Spinal cord (tissue), 10 donors: ENCODE measurements around the gene ASTN2. TPM values are rescaled to one million over a fixed set of nuclear protein-coding genes. Genes with fewer than 3 reads are reported as not detected.

Experiments used
- DNase-seq, 6 donors: peaks; one replicate each; pipeline versions ENCODE4 v3.0.0 to v3.0.0-alpha.2; 2013 to 2015; ENCODE audit warnings: low spot score in 6 of 6, low read depth in 4 of 6
- H3K27ac ChIP-seq: one replicate; pipeline ENCODE4 v1.5.1; 2013; ENCODE audit warnings: low read depth, low read length, control low read depth
- H3K27me3 ChIP-seq: one replicate; pipeline ENCODE4 v1.6.1; 2013; ENCODE audit warnings: low read length; ENCODE audit not compliant: control insufficient read depth, insufficient read depth
- H3K36me3 ChIP-seq: one replicate; pipeline ENCODE4 v1.6.1; 2013; ENCODE audit warnings: low read length; ENCODE audit not compliant: control insufficient read depth, insufficient read depth
- H3K4me1 ChIP-seq: one replicate; pipeline ENCODE4 v1.6.1; 2013; ENCODE audit warnings: low read length; ENCODE audit not compliant: control insufficient read depth, insufficient read depth
- H3K4me3 ChIP-seq: one replicate; pipeline ENCODE4 v1.5.1; 2013; ENCODE audit warnings: low read depth, low read length, control low read depth
- H3K9me3 ChIP-seq: one replicate; pipeline ENCODE4 v1.6.1; 2013; ENCODE audit warnings: low read length; ENCODE audit not compliant: control insufficient read depth, insufficient read depth
- WGBS: methylation state at CpG from one replicate; pipeline ENCODE4 v1.1.5; 2013; ENCODE audit warnings: missing lambda C conversion rate; ENCODE audit not compliant: insufficient coverage; 5-methylcytosine and 5-hydroxymethylcytosine counted together
- polyA plus RNA-seq, 2 donors: library from polyadenylated mRNA; unstranded; fragments of 120-200 nt; gene quantifications; one replicate each; pipeline ENCODE4 v1.2.1, GENCODE V29; 2013; ENCODE audit not compliant: insufficient read length in 2 of 2
- total RNA-seq, 2 donors: library from RNA; depleted of rRNA in 1 of 2; stranded (reverse); fragments of 120-200 nt in 1 of 2; fragments of >200 nt in 1 of 2; gene quantifications; one replicate each; pipeline versions ENCODE4 v1.2.3 to v1.2.4, GENCODE V29; 2013 to 2014
- donor health status: healthy.

ASTN2 gene
- total and polyA plus RNA-seq, 4 donors, result 35.8 to 48.8 (median 41.4) TPM

GRCh38 chr9:117377046-117377445 is 37.8 kb downstream of the ASTN2 start:
- H3K4me1 ChIP-seq, result peaks cover 4% of the 10 kb centered on the region
- DNase-seq, result no peak
- no peaks in the 10 kb centered on the region for H3K27me3 ChIP-seq
- H3K27ac ChIP-seq, result no peak overlapping the region
- H3K4me3 ChIP-seq, result no peak overlapping the region
- no peaks in the 10 kb centered on the region for H3K9me3 ChIP-seq
- no peaks in the 10 kb centered on the region for H3K36me3 ChIP-seq
- 43% methylated on average over 4 of the region's 5 CpGs for WGBS

- H3K27me3 ChIP-seq, result no peaks in the 10 kb centered on the region
- H3K27ac ChIP-seq, result no peak overlapping the region
- H3K4me3 ChIP-seq, result no peak overlapping the region
- DNase-seq, result no peak
- H3K9me3 ChIP-seq, result no peaks in the 10 kb centered on the region
- no peaks in the 10 kb centered on the region for H3K36me3 ChIP-seq
- WGBS, result 100% methylated on average over 1 of the region's 1 CpG
- H3K4me1 ChIP-seq, result peaks cover 4% of the 10 kb centered on the region
These were observed 38.9 kb downstream of the ASTN2 start for GRCh38 chr9:117375956-117376355.

GRCh38 chr9:117374076-117374725 is 40.7 kb downstream of the ASTN2 start:
- WGBS, result no CpG with 5 or more reads among the region's 4 CpGs
- H3K27ac ChIP-seq, result no peak overlapping the region

GRCh38 chr9:117368684-117369230 is 46.1 kb downstream of the ASTN2 start:
- no peaks in the 10 kb centered on the region for H3K9me3 ChIP-seq
- H3K36me3 ChIP-seq, result no peaks in the 10 kb centered on the region
- DNase-seq, result no peak
- no peaks in the 10 kb centered on the region for H3K27me3 ChIP-seq
- H3K4me3 ChIP-seq, result no peak overlapping the region
- WGBS, result no CpG with 5 or more reads among the region's 2 CpGs
- no peak overlapping the region for H3K27ac ChIP-seq
- H3K4me1 ChIP-seq, result no peaks in the 10 kb centered on the region

More at GRCh38 chr9:117374076-117374725, 40.7 kb downstream of the ASTN2 start:
- no peaks in the 10 kb centered on the region for H3K27me3 ChIP-seq
- peaks cover 4% of the 10 kb centered on the region for H3K4me1 ChIP-seq
- no peak for DNase-seq
- no peaks in the 10 kb centered on the region for H3K9me3 ChIP-seq
- H3K36me3 ChIP-seq, result no peaks in the 10 kb centered on the region
- no peak overlapping the region for H3K4me3 ChIP-seq

GRCh38 chr9:117365438-117365837 is 49.4 kb downstream of the ASTN2 start:
- Histone ChIP-seq H3K36me3 (no peaks in the 10 kb centered on the region), H3K9me3 (no peaks in the 10 kb centered on the region), H3K4me1 (no peaks in the 10 kb centered on the region), H3K4me3 (no peak overlapping the region), H3K27ac (no peak overlapping the region), H3K27me3 (no peaks in the 10 kb centered on the region)
- WGBS, result 100% methylated on average over 1 of the region's 3 CpGs
- no peak for DNase-seq

- H3K27me3 ChIP-seq, result no peaks in the 10 kb centered on the region
- H3K36me3 ChIP-seq, result no peaks in the 10 kb centered on the region
- no peak overlapping the region for H3K4me3 ChIP-seq
- no peaks in the 10 kb centered on the region for H3K4me1 ChIP-seq
- no peak for DNase-seq
- no peak overlapping the region for H3K27ac ChIP-seq
- WGBS, result 100% methylated on average over 1 of the region's 4 CpGs
- H3K9me3 ChIP-seq, result no peaks in the 10 kb centered on the region
These were observed 51.9 kb downstream of the ASTN2 start for GRCh38 chr9:117363006-117363405.

GRCh38 chr9:117359910-117360309 is 54.9 kb downstream of the ASTN2 start:
- Histone ChIP-seq H3K36me3 (no peaks in the 10 kb centered on the region), H3K9me3 (no peaks in the 10 kb centered on the region), H3K4me3 (no peak overlapping the region), H3K4me1 (no peaks in the 10 kb centered on the region), H3K27me3 (no peaks in the 10 kb centered on the region), H3K27ac (no peak overlapping the region)
- 81% methylated on average over 3 of the region's 5 CpGs for WGBS
- DNase-seq, result no peak

- Histone ChIP-seq H3K27ac (no peak overlapping the region), H3K27me3 (no peaks in the 10 kb centered on the region), H3K36me3 (no peaks in the 10 kb centered on the region), H3K4me1 (no peaks in the 10 kb centered on the region), H3K9me3 (no peaks in the 10 kb centered on the region), H3K4me3 (no peak overlapping the region)
- no peak for DNase-seq
- WGBS, result 63% methylated on average over 3 of the region's 3 CpGs
These were observed 59.3 kb downstream of the ASTN2 start for GRCh38 chr9:117355542-117355941.

- Histone ChIP-seq H3K9me3 (no peaks in the 10 kb centered on the region), H3K27ac (no peak overlapping the region), H3K27me3 (no peaks in the 10 kb centered on the region), H3K4me3 (no peak overlapping the region), H3K4me1 (no peaks in the 10 kb centered on the region), H3K36me3 (no peaks in the 10 kb centered on the region)
- DNase-seq, result no peak
These were observed 59.9 kb downstream of the ASTN2 start for GRCh38 chr9:117354997-117355396.

- no peak overlapping the region for H3K27ac ChIP-seq
- H3K9me3 ChIP-seq, result no peaks in the 10 kb centered on the region
- WGBS, result 100% methylated on average over 1 of the region's 1 CpG
- DNase-seq, result peak in 2 of 6 donors; percentile 21 to 31
- H3K4me1 ChIP-seq, result no peaks in the 10 kb centered on the region
- H3K4me3 ChIP-seq, result no peak overlapping the region
- no peaks in the 10 kb centered on the region for H3K27me3 ChIP-seq
- H3K36me3 ChIP-seq, result no peaks in the 10 kb centered on the region
These were observed 60.5 kb downstream of the ASTN2 start for GRCh38 chr9:117354244-117354847.
